GM21825 (cell line): ENCODE data around the gene PLEKHG4B.
"Not testable (repeated sequence)": the region's sequence is repeated elsewhere in the genome, so short reads cannot be mapped to it uniquely, and the experiment has no call there.

ENCODE experiments used
- ATAC-seq: cut with Tn5 transposase; IDR thresholded peaks from one replicate; pipeline ENCODE4 v1.9.1; 2021; ENCODE audit warnings: mild to moderate bottlenecking, moderate library complexity; ENCODE audit not compliant: unreplicated experiment

Gene PLEKHG4B

GRCh38 chr5:91556-92263 is at the start of gene PLEKHG4B:
TSS of gene PLEKHG4B (plus strand) at chr5:92168. CDS start at chr5:92232, 64 bp downstream.
- ATAC-seq = no peak

DNA sequence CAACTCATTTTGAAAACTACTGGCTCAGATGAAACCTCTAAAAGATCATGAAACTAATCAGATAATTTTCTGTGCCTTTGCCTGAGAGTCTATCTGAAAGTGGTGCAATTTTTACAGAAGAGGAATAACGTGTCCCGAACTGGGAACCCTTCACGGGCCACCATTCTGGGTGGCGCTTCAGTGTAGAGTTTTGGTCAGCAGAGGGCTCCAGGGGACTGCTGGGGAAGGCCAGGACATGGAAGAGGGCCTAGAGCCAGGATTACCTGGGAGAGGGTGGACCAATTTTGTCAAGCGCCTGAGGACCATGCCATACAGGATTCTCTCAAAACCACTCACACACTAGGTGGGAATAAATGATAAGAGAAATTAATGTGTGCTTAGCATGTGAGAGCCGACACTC is 49.7 kb upstream of the PLEKHG4B start:
- ATAC-seq = no peak

GRCh38 chr5:48192-48591 is 43.8 kb upstream of the PLEKHG4B start:
- ATAC-seq = no peak

DNA sequence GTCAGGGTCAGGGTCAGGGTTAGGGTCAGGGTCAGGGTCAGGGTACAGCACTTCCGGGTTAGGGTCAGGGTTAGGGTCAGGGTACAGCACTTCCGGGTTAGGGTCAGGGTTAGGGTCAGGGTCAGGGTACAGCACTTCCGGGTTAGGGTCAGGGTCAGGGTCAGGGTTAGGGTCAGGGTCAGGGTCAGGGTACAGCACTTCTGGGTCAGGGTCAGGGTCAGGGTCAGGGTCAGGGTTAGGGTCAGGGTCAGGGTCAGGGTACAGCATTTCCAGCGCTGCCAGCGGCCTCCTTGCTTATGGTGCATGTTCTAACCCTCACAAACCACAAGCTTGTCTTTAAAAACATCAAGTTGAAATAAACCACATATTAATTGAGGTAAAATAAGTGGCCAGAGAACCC is 42.4 kb upstream of the PLEKHG4B start:
- ATAC-seq = not testable (repeated sequence)

DNA sequence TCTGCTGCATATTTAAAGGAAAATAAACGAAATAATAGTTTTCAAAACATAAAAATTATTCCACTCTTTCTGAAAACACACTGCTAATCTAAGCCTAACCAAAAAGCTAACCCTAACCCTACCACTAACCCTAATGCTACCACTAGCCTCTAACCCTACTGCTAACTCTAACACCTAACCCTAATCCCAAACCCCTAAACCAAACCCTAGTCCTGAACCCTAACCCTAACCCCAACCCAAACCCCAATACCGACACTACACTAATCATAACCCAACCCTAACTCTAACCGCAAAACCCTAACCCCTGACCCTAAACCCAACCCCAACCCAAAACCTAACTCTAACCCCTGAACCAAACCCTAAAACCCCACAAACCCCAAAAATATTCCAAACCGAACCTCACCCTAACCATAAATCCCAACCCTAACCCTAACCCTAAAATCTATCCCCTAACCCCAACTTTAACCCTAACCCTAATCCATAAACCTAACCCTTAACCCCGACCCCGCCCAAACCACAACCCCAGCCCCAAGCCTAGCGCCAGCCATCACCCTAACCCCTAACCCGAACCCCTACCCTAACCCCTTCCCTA is 41.9 kb upstream of the PLEKHG4B start:
- ATAC-seq = no peak

GRCh38 chr5:50724-51499 is 41.1 kb upstream of the PLEKHG4B start:
- no peak for ATAC-seq

DNA sequence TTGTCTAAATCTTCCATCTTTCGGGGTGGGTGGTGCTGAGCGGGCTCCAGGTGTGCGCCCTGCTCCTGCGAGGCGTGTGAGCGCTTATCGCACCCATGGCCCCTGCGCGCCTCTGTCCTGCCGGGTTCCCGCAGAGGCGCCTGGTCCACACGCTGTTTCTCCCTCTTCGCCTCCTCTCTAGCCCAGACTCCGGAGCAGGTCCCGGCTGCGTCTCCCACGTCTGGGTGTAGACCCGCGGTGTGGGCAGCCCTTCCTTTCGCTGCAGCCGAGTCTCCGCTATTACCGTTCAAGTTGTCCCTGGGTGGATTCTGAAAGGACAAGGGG is 40.5 kb upstream of the PLEKHG4B start:
- ATAC-seq = no peak

DNA sequence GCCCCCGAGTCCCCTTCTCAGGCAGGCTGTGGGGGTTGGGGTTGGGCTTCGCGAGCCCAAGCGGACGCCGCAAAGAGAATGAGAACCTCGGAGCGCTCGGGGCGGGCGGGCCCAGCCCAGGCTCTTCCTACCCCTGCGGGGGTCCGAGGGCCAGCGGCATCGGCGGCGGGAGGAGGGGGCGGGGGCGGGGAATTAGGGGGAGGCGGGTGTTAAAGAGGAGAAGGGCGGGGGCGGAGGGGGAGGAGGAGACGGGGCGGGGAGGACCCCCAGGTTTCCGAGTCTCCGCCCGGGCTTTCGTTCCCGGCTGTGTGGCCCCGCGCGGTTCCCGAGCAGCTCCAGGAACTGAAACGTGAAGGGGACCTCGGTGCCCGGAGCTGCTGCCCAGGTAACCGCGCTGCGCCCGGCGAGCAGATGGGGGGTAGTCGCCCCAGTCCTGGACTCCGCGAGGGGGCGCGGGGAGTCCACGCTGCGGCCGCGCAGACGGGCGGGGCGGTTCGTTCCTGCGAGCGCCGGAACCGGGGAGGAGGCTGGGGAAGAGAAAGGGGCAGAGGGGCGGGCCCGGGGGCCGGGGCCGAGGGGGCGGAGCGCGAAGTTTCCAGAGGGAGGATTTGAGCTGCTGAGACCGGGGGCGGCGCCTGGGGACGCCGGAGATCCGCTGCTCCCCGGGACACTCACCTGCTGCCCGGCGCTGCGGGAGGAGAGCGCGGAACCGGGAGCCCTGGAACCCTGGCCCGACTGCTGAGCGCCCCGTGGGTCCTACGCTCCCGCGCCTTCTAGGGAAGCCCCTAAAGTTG is 38.4 kb upstream of the PLEKHG4B start:
- no peak for ATAC-seq

DNA sequence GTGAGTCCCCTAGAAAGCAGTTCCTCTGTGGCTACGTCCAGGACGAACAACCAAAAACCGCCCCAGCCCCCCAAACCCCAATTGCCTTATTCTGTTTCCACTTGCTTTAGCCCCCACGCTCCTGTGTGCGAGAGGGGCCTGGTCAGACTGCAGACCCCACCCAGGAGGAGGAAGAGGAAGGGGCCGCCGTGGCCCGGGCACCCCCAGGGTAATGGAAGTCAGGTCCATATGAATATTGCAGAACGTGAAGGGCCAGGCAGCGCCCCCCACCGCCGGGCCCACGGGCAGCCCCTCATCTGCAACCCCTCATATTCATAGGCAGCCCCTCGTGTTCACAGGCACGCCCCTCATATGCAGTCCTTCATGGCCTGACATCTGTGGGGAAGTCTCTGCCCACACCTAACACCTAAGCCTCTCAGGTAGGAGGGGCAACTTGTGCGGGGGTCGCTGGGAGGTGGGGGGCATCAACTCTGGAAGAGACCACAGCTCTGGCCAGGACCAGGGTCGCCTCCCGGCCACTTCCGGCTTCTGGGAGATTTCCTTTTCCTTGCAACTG is 37.7 kb upstream of the PLEKHG4B start:
- no peak for ATAC-seq

GRCh38 chr5:54876-55569 is 36.9 kb upstream of the PLEKHG4B start:
- ATAC-seq = no peak

DNA sequence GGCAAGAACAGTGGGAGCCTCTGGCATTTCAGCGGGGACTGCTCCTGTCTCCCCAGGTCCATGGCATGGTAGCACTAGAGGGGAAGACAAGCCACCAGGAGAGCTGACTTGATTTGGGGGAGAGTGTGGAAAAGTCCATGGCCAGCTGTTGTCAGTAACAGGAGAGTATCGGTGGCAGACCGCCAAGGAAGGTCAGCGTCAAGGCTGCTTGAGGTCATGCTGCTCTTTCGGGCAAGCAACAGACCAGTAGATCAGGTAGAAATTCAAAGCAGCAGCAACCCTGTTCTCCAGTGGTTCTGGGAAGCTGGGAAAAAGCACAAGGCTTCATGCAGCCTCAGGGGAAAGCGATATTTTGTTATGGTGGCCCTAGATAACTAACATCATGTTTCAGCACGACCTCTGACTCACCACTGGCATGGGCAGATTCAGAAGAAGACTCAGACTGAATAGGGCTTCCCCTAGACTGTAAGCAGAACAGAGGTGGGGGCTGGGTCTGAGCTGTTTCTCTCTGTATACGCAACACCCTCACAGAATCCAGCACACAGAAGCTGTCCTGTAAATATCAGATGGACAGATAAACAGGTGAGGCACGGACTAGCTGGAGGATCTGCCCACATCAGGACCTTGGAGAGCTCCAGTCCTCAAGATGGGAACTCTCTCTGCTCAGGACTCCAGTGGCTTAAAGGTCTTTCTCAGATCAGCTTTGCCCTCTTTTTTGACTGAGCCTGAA is 35.2 kb upstream of the PLEKHG4B start:
- no peak for ATAC-seq

DNA sequence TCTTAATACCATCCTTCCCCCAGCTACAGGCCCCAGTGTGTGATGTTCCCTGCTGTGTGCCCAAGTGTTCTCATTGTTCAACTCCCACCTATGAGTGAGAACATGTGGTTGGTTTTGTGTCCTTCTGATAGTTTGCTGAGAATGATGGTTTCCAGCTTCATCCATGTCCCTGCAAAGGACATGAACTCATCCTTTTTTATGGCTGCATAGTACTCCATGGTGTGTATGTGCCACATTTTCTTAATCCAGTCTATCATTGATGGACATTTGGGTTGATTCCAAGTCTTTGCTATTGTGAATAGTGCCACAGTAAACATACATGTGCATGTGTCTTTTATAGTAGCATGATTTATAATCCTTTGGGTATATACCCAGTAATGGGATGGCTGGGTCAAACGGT is 31.7 kb upstream of the PLEKHG4B start:
- ATAC-seq = not testable (repeated sequence)

GRCh38 chr5:70440-70839 is 21.5 kb upstream of the PLEKHG4B start:
- no peak for ATAC-seq

DNA sequence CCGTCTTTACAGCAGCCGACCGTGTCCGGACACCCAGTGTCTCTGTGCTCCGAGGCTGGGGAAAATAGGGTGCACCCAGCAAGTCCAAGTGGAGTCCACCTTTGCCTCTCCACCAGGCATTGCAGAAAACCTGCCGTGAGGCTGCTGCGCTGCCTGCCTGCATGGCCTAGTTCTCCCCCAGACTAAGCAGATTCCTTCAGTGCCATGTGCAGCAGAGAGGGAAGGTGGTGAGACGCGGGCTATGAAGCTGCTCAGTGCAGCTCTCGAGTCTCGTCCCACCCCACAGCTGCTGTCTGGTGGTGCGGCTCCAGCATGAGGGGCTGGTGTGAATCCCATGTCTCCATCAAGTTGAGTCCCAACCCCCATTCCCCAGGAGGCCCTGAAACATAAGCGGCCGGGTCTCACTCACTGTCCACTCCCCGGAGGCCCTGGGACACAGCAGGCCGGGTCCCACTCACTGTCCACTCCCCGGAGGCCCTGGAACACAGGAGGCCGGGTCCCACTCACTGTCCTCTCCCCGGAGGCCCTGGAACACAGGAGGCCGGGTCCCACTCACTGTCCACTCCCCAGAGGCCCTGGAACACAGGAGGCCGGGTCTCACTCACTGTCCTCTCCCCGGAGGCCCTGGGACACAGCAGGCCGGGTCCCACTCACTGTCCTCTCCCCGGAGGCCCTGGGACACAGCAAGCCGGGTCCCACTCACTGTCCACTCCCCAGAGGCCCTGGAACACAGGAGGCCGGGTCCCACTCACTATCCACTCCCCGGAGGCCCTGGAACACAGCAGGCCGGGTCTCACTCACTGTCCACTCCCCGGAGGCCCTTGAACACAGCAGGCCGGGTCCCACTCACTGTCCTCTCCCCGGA is 19.4 kb upstream of the PLEKHG4B start:
- not testable (repeated sequence) for ATAC-seq

- not testable (repeated sequence) for ATAC-seq
Measured at GRCh38 chr5:73181-73447, 18.9 kb upstream of the PLEKHG4B start.

GRCh38 chr5:73768-74502 is 18.0 kb upstream of the PLEKHG4B start:
- no peak for ATAC-seq

DNA sequence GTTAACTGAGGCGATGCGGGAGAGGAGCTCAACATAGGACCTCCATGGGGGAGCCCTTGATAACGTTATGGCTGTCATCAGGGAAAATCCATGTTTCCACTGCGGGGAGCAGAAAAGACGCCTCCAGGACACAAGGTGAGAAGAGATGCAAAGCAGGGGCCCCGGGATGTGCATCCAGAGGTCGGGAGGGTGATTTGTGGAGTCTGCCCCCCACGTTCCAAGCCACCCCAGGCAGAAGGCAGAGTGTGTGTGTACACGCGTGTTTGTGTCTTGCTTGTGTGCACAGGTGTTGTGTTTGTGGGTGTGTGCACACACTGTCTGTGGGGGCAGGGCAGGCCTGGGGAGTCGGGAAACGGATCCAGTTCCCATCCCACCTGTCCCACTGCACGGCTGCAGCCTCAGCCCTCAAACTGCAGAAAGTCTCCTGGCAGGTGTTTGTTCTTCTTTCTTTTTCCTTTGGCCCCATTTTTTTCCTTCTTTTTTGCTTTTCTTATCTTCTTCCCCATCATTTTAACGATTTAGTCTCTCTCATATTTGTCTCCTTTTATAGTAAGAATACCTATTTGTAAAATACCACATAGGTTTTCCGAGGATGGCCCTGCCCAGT is 17.4 kb upstream of the PLEKHG4B start:
- ATAC-seq = no peak
